HS-27A (cell line): Measurements from ENCODE around the gene MPZ.
"Not testable (repeated sequence)": the region's sequence is repeated elsewhere in the genome, so short reads cannot be mapped to it uniquely, and the experiment has no call there.

Experiments
- DNase-seq: peaks from one replicate; pipeline ENCODE4 v3.0.0-alpha.2; 2012; ENCODE audit warnings: low read depth, missing footprints

The MPZ gene

DNA sequence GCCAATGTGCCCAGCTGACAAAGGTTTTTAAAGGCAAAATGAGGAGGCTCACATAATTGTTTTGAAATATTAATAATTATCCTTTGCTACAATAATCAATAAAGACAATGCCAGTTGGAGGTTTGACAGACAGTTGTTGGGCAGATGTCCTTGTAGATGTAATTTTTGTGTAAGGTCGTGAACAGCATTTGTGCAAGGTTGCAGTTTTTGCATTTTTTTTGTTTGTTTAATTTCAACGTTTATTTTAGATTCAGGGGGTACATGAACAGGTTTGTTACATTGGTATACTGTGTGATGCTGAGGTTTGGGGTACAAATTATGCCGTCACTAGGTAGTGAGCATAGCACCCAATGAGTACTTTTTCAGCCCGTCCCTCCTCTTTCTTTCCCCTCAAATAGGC lies 9.3 kb downstream of the MPZ start:
- no peak for DNase-seq

DNA sequence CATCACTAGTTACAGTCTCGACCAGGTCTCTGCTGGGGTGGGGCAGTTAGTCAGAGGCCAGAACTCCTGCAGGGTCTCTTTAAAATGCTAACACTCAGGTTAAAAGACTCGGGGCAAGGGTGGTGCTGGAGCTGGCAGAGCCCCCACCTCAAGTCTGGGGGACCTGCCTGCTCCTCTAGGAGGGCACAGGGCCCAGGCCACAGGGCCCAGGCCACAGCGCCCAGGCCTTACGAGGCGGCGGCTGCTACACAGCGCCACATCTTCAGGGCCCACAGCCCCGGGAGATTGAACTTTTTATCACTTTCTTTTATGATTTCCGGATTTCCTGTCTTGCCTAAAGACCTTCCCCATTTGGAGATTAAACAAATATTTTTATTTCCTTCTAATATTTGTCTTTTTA lies 10.4 kb downstream of the MPZ start:
- DNase-seq, result no peak

DNA sequence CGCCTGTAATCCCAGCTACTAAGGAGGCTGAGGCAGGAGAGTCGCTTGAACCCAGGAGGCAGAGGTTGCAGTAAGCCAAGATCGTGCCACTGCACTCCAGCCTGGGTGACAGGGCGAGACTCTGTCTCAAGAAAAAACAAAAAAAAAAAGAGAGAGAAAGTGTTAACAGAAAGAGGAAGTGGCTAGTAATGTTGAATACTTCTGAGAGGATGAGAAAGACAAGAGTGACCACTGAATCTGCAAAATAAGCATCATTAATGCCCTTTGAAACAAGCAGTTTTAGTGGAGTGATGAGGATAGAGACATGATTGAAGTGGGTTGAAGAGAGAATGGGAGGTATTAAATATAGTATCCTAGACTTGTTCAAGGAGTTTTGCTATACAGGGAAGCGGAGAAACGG lies 11.7 kb downstream of the MPZ start:
- DNase-seq, result no peak

DNA sequence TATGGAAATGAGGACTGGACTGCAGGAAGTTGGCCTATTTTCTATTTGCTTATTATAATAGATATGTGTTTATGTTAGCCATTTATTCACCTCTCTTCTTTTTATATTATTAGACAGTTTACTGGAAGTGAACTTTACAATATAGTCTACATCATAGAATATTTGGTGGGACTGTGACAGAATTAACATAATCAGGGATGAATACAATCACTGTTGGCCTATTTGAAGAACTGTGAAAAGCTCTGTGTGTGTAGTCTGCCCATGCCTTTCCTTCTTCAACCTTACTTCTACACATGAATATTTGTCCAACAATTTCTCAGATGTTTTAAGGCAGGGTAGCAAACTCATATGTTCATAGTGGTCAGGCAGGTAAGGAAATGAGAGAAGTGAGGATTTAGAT lies 12.4 kb downstream of the MPZ start:
- no peak for DNase-seq

GRCh38 chr1:161290779-161291178 lies 19.0 kb downstream of the MPZ start:
- DNase-seq, result no peak

DNA sequence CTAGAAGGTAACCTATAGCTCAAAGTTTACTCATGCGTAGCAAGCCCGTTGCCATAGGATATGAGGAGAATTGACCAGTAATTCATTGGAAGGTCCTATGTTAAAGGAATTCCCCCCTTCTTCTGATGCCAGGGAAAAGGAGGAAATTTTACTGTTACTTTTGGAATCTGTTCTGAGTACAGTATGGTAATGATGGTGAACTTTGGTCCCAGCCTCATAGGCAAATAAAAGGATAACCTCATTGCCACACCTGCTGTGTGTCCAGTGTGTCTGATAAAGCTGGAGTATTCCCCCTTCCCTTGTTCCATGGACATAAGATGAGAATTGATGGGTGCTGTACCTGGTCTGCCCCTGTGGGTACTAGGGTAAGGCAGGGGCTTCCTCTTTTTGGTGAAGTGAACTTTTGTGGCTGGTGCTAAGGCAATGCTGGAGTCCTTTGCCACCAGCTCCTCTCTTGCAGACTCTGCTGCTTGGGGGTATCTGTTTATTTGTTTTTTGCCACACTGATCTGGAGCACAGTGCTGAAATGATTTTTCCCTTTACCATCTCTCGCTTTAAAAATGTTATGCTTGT lies 22.2 kb downstream of the MPZ start:
- no peak for DNase-seq

DNA sequence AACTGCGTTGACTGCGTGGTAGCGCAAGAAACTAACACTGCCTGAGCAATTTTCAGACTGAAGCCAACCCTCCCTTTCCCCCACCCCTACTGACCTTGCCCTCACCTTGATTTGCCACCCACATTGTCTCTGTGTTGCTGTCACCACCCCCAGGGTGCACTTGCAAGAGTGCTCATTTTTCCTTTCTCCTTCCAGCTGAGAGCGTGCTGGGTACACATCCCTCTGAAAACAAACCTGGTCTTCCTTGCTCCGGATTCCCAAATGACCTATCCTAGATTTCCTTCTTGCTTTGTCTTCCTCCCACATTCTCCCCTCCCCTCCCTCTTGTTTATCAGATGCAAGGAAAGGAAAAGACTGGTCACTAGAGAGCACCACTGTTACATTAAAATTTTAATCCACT lies 24.2 kb downstream of the MPZ start:
- DNase-seq, result no peak

DNA sequence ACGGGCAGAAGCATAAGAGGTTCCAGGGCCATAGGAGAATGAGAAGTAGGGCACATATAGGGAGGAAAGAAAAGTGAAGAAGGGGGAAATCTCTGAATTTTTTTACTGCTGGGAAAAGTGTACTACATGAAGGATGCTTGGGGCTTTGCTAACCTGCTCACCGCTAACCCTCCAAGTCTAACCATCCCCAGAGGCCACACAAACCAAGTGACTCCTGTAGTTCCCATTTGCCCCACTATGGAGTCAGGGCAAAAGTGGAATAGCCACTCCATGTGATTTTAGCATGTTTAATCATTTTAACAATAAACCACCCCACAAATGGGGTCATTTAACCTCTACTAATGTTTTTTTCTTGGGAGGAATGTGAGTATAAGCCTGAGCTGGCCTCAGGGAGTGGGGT lies 24.7 kb downstream of the MPZ start:
- DNase-seq, result no peak

DNA sequence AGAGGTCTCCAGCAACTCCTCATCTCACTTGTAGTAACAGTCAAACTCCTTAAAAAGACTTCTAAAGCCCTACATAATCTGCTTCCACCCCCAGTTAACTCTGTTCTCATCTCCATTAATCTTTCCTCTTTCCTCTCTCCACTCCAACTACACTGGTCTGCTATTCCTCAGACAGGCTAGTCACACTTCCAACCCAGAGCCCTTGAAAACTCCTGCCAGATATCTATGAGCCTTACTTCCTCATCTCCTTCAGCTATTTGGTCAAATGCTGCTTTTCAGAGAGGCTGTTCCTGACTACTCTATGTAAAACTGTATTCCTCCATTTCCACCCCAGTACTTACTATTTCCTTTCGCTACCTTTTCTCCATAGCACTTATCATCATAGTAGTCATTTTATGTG lies 26.8 kb downstream of the MPZ start:
- no peak for DNase-seq

- DNase-seq, result no peak
These were observed 34.9 kb downstream of the MPZ start for GRCh38 chr1:161274874-161275273.

DNA sequence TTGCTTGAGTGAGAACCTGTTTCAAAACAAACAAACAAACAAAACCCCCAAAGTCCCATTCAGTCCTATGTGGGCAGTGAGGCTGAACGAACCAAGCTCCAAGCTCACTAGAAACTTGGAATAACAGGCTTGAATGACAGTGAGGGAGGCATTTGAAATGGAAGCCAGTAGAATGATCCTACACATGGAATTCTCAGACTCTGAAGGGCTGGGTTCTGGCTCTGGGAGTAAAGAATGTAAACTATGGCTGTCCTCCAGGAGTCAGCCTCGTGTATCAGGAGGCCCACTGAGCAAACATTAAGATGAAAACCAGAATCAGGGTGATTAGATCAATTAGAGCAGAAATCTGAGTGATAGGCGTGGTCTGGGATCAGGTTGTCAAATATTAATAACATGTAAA lies 36.4 kb downstream of the MPZ start:
- no peak for DNase-seq

DNA sequence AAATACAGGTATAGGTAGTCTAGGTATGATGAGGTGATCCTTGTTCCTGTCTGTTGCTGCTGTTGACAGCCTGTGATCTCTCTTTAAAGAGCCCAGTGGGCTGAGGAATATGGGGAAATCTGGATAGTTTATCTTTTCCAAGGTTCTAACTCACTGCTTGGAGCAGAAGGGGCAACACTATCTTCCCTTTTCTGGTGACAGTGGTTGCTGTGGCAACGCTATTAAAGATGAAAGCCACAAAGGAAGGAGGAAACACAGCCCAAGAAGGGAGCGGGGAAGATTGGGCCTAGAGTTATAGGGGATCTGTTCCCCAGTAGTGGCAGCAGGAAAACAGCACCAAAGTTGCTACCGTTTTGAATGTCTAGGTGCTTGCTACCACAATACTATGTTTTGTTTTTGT lies 42.4 kb downstream of the MPZ start:
- no peak for DNase-seq

DNA sequence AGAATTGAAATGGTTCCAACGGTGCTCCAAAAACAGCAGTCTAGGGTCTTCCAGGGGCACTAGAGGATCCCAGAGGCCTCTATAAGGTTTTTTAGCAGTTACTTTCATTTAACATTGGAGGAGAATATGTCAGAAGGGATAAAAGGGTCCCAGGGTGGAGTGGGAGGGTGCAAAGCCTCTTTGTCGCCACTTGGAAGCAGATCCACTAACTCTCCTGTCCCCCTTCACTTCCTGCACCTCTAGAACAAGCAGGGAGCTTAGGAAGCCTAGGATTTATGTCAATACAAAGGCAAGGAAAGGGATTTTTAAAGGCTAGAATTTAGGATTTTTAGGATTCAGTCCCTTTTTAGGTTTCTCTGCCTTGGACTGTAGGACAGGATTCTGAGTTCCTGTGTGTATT lies 42.9 kb downstream of the MPZ start:
- no peak for DNase-seq

GRCh38 chr1:161266202-161266601 lies 43.6 kb downstream of the MPZ start:
- peak; percentile 9 for DNase-seq

DNA sequence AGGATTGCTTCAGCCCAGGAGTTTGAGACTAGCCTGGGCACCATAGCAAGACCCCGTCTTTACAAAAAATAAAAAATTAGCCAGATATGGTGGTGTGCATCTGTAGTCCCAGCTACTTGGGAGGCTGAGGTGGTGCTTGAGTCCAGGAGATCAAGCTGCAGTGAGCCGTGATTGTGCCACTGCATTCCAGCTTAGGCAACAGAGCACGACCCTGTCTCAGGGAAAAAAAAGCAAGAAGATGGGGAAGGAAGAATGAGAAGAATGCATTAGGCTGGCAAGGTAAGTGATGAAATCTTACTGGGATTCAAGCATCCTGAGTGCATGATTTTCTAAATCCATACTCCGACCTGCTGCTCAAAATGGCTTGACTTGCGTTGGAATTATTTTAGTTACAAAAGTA lies 44.5 kb downstream of the MPZ start:
- no peak for DNase-seq

DNA sequence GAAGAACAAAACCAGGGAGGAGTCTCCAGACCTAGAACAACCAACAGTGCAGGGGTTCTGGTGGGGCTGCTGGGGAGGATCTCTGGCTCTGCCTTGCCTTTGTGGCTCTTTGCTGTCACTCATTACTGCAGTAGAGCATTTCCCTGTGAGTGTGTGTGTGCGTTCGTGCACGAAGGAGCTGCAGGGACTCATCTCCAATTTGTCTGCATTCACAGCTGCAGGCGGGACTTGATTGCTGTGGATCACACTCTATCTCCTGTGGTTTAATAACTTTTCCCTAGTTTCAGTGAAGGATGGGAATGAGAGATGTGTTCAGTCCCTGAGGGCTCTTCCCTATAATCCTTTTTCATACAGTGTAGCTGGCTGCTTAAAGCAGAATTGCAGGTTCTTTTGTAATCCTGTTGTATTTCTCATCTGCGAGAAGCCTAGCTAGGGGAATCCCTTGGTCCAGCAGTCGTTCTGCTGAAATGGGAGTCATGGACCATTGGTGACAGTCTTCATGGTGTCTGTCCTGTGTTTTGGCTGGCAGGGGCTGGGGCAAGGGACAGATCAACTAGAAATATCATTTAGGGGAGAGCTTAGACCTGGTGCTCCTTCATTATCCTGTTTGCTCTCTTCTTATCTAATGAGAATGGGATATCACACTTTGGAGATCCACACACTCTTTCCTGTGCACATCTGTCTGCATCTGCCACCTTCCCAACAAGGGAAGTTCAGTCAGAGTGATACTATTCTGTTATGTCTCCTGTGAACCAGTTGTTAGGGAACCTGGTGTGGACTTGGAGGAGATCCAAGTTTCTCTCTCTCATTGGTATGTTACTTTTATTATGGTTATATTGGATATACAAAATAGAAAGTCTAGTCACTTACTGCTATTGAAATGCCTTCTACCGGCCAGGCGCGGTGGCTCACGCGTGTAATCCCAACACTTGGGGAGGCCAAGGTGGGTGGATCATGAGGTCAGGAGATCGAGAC lies 48.2 kb downstream of the MPZ start:
- no peak for DNase-seq

DNA sequence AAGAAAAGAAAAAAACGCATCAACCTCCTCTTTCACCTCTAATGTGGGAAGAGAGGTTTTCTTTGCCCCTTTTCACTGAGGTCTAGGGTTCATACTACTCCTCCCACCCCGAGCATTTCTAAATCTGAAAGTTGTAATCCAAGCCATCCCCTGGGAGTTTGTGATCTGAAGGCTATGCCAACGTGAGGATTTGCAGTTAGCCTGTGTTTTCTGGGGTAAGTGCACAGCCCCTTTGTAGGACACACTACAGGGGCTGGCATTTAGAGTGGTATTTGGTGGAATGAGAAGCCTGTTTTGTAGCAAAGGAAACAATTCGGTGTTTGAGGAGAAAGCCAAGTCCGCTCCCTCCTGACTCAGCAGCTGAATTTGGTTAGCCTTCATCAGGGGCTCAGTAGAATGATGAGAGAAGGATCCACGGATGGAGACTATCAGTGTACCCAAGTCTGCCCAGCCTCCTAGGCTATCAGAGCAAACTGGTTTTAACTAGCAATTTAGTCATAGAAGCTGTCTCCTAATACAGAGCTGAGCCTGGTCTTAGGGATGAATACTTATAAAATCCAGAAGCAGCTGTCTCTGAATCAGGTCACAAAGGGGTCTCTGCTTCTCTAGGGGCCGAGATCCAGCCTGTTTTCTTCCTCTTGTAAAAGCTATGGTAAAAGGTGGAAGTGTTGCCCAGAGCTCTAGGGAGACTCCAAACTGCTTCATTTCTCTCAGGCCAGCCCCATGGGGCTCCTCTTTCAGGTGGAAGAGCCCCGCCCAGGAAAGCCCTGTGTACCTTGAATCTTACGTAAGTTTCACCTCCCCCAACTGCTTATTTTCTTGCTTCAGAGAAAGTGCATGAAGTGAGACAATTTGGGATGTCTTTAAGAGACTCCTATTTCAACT lies 49.1 kb downstream of the MPZ start:
- DNase-seq, result no peak

DNA sequence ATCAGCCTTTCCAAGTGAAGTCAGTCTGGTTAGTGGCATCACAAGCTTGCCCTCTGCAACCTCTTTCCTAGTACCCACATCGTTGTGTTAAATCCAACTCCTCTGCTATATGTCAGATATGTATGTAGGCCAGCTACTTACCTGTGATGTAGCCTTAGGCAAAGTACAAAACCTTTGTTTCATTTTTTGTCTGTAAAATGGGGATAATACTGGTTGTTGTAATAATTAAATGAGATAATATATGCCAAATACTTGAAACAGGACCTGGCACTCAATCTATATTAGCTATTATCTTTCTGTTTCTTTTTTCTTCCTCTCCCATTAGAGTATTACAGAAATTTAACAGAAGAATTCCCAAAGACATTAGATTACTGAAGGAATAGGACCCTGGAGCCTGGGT lies 50.0 kb downstream of the MPZ start:
- DNase-seq, result no peak

DNA sequence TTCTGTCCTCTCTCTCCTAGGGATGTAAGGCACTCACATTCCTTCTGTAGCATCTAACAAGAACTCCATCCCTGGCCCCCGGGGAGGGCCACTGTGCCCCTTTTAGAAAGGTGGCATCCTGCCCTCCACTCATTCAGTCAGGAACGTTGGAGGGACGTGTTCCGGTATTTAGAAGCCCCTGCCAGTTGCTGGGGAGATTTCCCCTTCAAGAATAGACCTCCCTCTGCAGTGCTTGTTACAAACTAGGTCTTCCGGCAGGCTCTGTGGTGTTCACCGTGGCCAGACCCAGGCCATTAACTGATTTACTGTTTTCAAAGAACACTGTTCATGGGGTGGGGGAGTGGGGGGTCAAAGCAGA lies 50.4 kb downstream of the MPZ start:
- no peak for DNase-seq

DNA sequence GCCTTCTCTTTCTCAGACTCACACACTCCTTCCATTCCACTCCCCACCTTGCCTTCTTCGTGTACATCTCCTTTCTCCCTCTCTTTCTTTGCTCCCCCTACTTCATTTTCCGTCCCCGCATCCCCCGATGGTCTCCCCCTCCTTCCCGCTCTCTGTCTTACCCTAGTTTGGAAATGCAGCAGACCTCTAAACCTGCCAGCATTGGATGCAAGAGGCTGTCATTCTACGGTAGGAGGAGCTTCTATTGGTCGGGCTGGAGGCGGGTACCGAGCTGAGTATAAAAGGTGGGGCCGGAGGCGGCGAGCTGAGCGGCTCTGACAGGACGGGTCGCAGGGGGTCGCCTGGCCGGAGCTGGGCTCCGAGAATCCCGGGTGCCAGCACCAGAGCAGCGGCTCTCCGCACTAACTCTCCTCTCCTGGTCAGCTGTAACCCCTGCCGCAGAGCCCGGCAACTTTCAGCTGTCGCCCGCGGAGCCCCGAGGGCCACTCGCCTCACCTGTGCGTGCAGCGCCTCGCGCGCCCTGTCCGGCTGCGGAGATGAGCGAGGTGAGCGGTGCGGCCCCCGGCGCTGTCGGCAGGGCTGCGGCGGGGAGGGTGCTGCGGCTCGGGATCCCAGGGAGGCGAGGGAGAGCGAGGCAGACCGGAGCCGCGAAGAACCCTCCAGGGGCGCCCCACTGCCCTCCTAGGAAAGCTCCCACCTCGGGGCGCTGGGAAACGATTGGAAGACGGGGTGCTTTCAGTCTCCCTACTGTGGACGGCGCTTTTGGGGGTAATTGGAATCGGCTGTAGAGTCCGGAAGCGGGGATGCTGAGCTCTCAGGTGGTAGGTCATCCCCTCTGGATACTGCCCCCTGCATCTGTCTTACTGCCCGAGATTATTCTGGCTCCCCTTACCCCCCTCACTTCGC lies 51.1 kb downstream of the MPZ start, which contains the start of gene PCP4L1:
Gene PCP4L1 (plus strand): TSS at position 307 of the 906 bp plus-strand sequence. CDS start 230 bp downstream, at position 537.
- DNase-seq, result no peak

DNA sequence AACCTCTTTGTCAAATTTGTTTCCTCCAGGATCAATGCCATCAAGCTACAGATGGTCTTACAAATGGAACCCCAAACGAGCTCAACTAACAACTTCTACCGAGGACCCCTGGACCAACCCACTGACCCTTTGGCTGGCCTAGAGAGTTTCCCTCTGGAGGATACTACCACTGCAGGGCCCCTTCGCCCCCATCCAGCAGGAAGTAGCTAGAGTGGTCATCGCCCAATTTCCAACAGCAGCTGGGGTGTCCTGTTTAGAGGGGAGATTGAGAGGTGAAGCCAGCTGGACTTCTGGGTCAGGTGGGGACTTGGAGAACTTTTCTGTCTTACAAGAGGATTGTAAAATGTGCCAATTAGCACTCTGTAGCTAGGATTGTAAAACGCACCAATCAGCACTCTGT lies 52.7 kb downstream of the MPZ start:
- not testable (repeated sequence) for DNase-seq
